Spleen (tissue), 11 donors: ENCODE data around the gene AGT. TPM values are rescaled to one million over a fixed set of nuclear protein-coding genes. Genes with fewer than 3 reads are reported as not detected.
"Not testable (repeated sequence)": the region's sequence is repeated elsewhere in the genome, so short reads cannot be mapped to it uniquely, and the experiment has no call there.

Experiments
- DNase-seq: peaks from one replicate; pipeline ENCODE4 v3.0.0-alpha.2; 2020
- H3K27ac ChIP-seq, 8 donors: fragments of 200-600 bp; sonication (generic) in 7 of 8; 1 replicate in 4 of 8; 2 replicates in 4 of 8; pipeline versions ENCODE4 v1.5.0 to v1.8.0; 2016 to 2021; ENCODE audit warnings: inconsistent platforms in 4 of 8, mild to moderate bottlenecking in 4 of 8, moderate library complexity in 1 of 8
- H3K27me3 ChIP-seq, 7 donors: fragments of 200-600 bp; sonication (generic) in 6 of 7; replicated peaks in 1 of 7; 1 replicate in 4 of 7; 2 replicates in 3 of 7; pipeline versions ENCODE4 v1.5.0 to v1.8.0; 2016 to 2021; ENCODE audit warnings: inconsistent platforms in 3 of 7, mild to moderate bottlenecking in 1 of 7
- H3K36me3 ChIP-seq, 6 donors: fragments of 200-600 bp; sonication (generic) in 5 of 6; 1 replicate in 4 of 6; 2 replicates in 2 of 6; pipeline versions ENCODE4 v1.5.0 to v1.8.0; 2016 to 2021; ENCODE audit warnings: inconsistent platforms in 2 of 6
- H3K4me1 ChIP-seq, 6 donors: fragments of 200-600 bp; sonication (generic) in 5 of 6; 1 replicate in 3 of 6; 2 replicates in 3 of 6; pipeline versions ENCODE4 v1.5.0 to v1.8.0; 2016 to 2021; ENCODE audit warnings: inconsistent platforms in 3 of 6
- H3K4me3 ChIP-seq, 8 donors: fragments of 200-600 bp; sonication (generic) in 7 of 8; 1 replicate in 4 of 8; 2 replicates in 4 of 8; pipeline versions ENCODE4 v1.5.0 to v1.8.0; 2016 to 2021; ENCODE audit warnings: inconsistent platforms in 4 of 8, mild to moderate bottlenecking in 4 of 8, moderate library complexity in 2 of 8
- H3K9me3 ChIP-seq, 8 donors: fragments of 200-600 bp; sonication (generic) in 7 of 8; 1 replicate in 4 of 8; 2 replicates in 4 of 8; pipeline versions ENCODE4 v1.5.0 to v1.8.0; 2016 to 2021; ENCODE audit warnings: inconsistent platforms in 4 of 8
- CTCF ChIP-seq, 11 experiments: fragments of 200-600 bp in 7 of 11; fragments of 450-650 bp in 4 of 11; sonication (generic) in 4 of 11; IDR thresholded peaks in 8 of 11; conservative IDR thresholded peaks in 3 of 11; 1 replicate in 7 of 11; 2 replicates in 4 of 11; pipeline versions ENCODE4 v1.4.0 to v1.8.0; 2016 to 2021; ENCODE audit warnings: antibody characterized with exemption in 11 of 11, inconsistent platforms in 4 of 11, mild to moderate bottlenecking in 1 of 11
- POLR2A ChIP-seq, 3 donors: fragments of 450-650 bp; IDR thresholded peaks; one replicate each; pipeline ENCODE4 v1.5.1; 2017; ENCODE audit warnings: antibody characterized with exemption in 3 of 3, mild to moderate bottlenecking in 1 of 3
- POLR2AphosphoS5 ChIP-seq, 3 donors: sonication (generic); formaldehyde crosslinking; IDR thresholded peaks; one replicate each; pipeline ENCODE4 v1.5.1; 2017; ENCODE audit warnings: antibody characterized with exemption in 3 of 3
- WGBS, 5 donors: extraction: QIAGEN DNeasy Blood & Tissue Kit in 3 of 5; methylation state at CpG; one replicate each; pipeline versions ENCODE4 v1.1.5 to v1.1.7; 2013 to 2018; 5-methylcytosine and 5-hydroxymethylcytosine counted together
- intact Hi-C: fragments of 100-400 bp; cut with DNase I; formaldehyde crosslinking; loops from one replicate; pipeline ENCODE4 v1.15.0; 2023; ENCODE audit warnings: low total_unique reads
- polyA plus RNA-seq, 3 donors: library from polyadenylated mRNA; stranded (reverse); fragments of 200-250 nt; gene quantifications; one replicate each; pipeline ENCODE4 v1.2.1, GENCODE V29; 2013
- total RNA-seq, 7 donors: library from RNA; depleted of rRNA in 3 of 7; stranded (reverse); fragments of >200 nt in 3 of 7; fragmentation: NEBNext Ultra II Directional in 4 of 7; extraction: Animal tissue kit (Norgen Biotek cat#: 25700) in 4 of 7; gene quantifications; one replicate each; pipeline versions ENCODE4 v1.1.0 to v1.2.1, GENCODE V29; 2016 to 2021
- donor health status: healthy with polysubstance abuse.
- donor health status: DM: no; HTN: no; CAD: no; lungs with moderate emphysema.
- donor health status: DM: no; HTN: no; CAD: no.
- donor health status: Bipolar disorder and iron deficiency.
- donor health status: healthy.
- donor health status: DM: no; HTN: no; CAD: no.
- donor health status: DM: yes; HTN: yes; CAD: no.

Gene AGT
- total and polyA plus RNA-seq, 10 donors: 0.06 to 0.26 (median 0.16) TPM; not detected in 2

GRCh38 chr1:230735447-230735846 is 21.5 kb upstream of the AGT start:
- intact Hi-C loops: no loop called here
- Histone ChIP-seq H3K4me1 (no peaks in the 10 kb centered on the region), H3K27ac (no peak overlapping the region), H3K9me3 (peaks cover 0 to 7% (median 0%) of the 10 kb centered on the region in 8 donors), H3K36me3 (no peaks in the 10 kb centered on the region), H3K4me3 (no peak overlapping the region), H3K27me3 (peaks cover 0 to 10% (median 0%) of the 10 kb centered on the region in 7 donors)
- no peak for TF ChIP-seq POLR2A (IDR thresholded peaks at IDR 0.05)
- TF ChIP-seq CTCF (IDR thresholded peaks at IDR 0.05 in 8 of 11, conservative IDR thresholded peaks at IDR 0.05 in 3 of 11): no peak
- no peak for TF ChIP-seq POLR2AphosphoS5 (IDR thresholded peaks at IDR 0.05)
- no peak for DNase-seq
- WGBS, 5 donors: 47 to 59% (median 51%) methylated on average over 2 of the region's 2 CpGs

- no peak for DNase-seq
- H3K27me3 ChIP-seq: no peaks in the 10 kb centered on the region
- TF ChIP-seq POLR2AphosphoS5 (IDR thresholded peaks at IDR 0.05) (no peak), CTCF (IDR thresholded peaks at IDR 0.05 in 8 of 11, conservative IDR thresholded peaks at IDR 0.05 in 3 of 11) (no peak), POLR2A (IDR thresholded peaks at IDR 0.05) (no peak)
- no peak overlapping the region for H3K4me3 ChIP-seq
- no peaks in the 10 kb centered on the region for H3K4me1 ChIP-seq
- no peaks in the 10 kb centered on the region for H3K9me3 ChIP-seq
- WGBS, 5 donors: 45 to 69% (median 56%) methylated on average over 5 of the region's 5 CpGs
- H3K27ac ChIP-seq: no peak overlapping the region
- intact Hi-C loops: no loop called here
- no peaks in the 10 kb centered on the region for H3K36me3 ChIP-seq
These were observed 17.1 kb upstream of the AGT start for GRCh38 chr1:230730977-230731376.

GRCh38 chr1:230728710-230729392 is 14.9 kb upstream of the AGT start:
- WGBS, 5 donors: 76 to 83% (median 80%) methylated on average over 6 of the region's 6 CpGs
- Histone ChIP-seq H3K27me3 (no peaks in the 10 kb centered on the region), H3K4me3 (no peak overlapping the region), H3K4me1 (no peaks in the 10 kb centered on the region), H3K27ac (no peak overlapping the region), H3K9me3 (no peaks in the 10 kb centered on the region), H3K36me3 (no peaks in the 10 kb centered on the region)
- intact Hi-C loops: no loop called here
- DNase-seq: no peak
- no peak for TF ChIP-seq POLR2AphosphoS5 (IDR thresholded peaks at IDR 0.05)
- TF ChIP-seq POLR2A (IDR thresholded peaks at IDR 0.05): no peak
- no peak for TF ChIP-seq CTCF (IDR thresholded peaks at IDR 0.05 in 8 of 11, conservative IDR thresholded peaks at IDR 0.05 in 3 of 11)

GRCh38 chr1:230725256-230726012 is 11.5 kb upstream of the AGT start:
- DNase-seq: no peak

GRCh38 chr1:230721849-230722522 is 8.1 kb upstream of the AGT start:
- 67 to 94% (median 92%) methylated on average over 3 of the region's 3 CpGs for WGBS, 5 donors
- DNase-seq, H3K4me1 ChIP-seq, H3K36me3 ChIP-seq, H3K27me3 ChIP-seq, H3K27ac ChIP-seq, H3K4me3 ChIP-seq, intact Hi-C loops: not testable (repeated sequence)
- peaks cover 0 to 17% (median 10%) of the 10 kb centered on the region in 8 donors for H3K9me3 ChIP-seq

More at GRCh38 chr1:230725256-230726012, 11.5 kb upstream of the AGT start:
- TF ChIP-seq POLR2AphosphoS5 (IDR thresholded peaks at IDR 0.05) (no peak), CTCF (IDR thresholded peaks at IDR 0.05 in 8 of 11, conservative IDR thresholded peaks at IDR 0.05 in 3 of 11) (no peak), POLR2A (IDR thresholded peaks at IDR 0.05) (no peak)
- WGBS, 5 donors: 84 to 94% (median 86%) methylated on average over 6 of the region's 6 CpGs
- intact Hi-C loops: no loop called here
- H3K9me3 ChIP-seq: peaks cover 0 to 17% (median 10%) of the 10 kb centered on the region in 8 donors
- no peaks in the 10 kb centered on the region for H3K27me3 ChIP-seq
- no peaks in the 10 kb centered on the region for H3K4me1 ChIP-seq
- no peak overlapping the region for H3K27ac ChIP-seq
- no peaks in the 10 kb centered on the region for H3K36me3 ChIP-seq
- no peak overlapping the region for H3K4me3 ChIP-seq
